Activated CD8-positive, alpha-beta T cell treated with anti-CD3 and anti-CD28 coated beads for 36 hours (primary cell): ENCODE measurements around the gene NUB1. TPM values are rescaled to one million over a fixed set of nuclear protein-coding genes. Genes with fewer than 3 reads are reported as not detected.

ENCODE experiments used
- ATAC-seq: fragments of 200-7000 bp; cut with Tn5 transposase; one replicate; pipeline ENCODE4 v1.10.0; 2021; ENCODE audit warnings: mild to moderate bottlenecking, moderate library complexity
- CTCF ChIA-PET: fragments of 350-600 bp; sonication (Branson Sonifier 250); formaldehyde crosslinking; loops from one replicate; lab custom pipeline; 2021; ENCODE audit warnings: antibody characterized with exemption; lab: Charles Lee
- POLR2A ChIA-PET: fragments of 350-600 bp; sonication (Branson Sonifier 250); formaldehyde crosslinking; loops from one replicate; lab custom pipeline; 2021; ENCODE audit warnings: antibody characterized with exemption; lab: Charles Lee
- DNase-seq: peaks from one replicate; pipeline ENCODE4 v3.0.0-alpha.2; 2020
- H3K27ac Mint-ChIP-seq: one replicate; pipeline ENCODE4 v1.8.0; 2021; ENCODE audit warnings: mild to moderate bottlenecking, mixed read lengths
- H3K27me3 Mint-ChIP-seq: one replicate; pipeline ENCODE4 v1.8.0; 2021; ENCODE audit warnings: mixed read lengths
- H3K36me3 Mint-ChIP-seq: one replicate; pipeline ENCODE4 v1.8.0; 2021; ENCODE audit warnings: low read depth, mixed read lengths
- H3K4me1 Mint-ChIP-seq: one replicate; pipeline ENCODE4 v1.8.0; 2021; ENCODE audit warnings: low read depth, mixed read lengths
- H3K4me3 Mint-ChIP-seq: one replicate; pipeline ENCODE4 v1.8.0; 2021; ENCODE audit warnings: mild to moderate bottlenecking, moderate library complexity, mixed read lengths
- H3K9me3 Mint-ChIP-seq: one replicate; pipeline ENCODE4 v1.8.0; 2021; ENCODE audit warnings: mixed read lengths
- intact Hi-C: fragments of 100-400 bp; cut with micrococcal nuclease; formaldehyde crosslinking; loops from one replicate; pipeline ENCODE4 v1.10.0; 2022
- total RNA-seq, 2 experiments: library from RNA; stranded (reverse); gene quantifications; one replicate each; pipeline ENCODE4 v1.2.3, GENCODE V29; 2021
- TF ChIP-seq, protein P1 (sequence below): fragments of 200-600 bp; IDR thresholded peaks from one replicate; pipeline ENCODE4 v1.8.0; 2022; ENCODE audit warnings: antibody characterized with exemption, mild to moderate bottlenecking

Gene NUB1
- total RNA-seq, 2 experiments from 2014 or later: 41.0 to 42.5 TPM

DNA sequence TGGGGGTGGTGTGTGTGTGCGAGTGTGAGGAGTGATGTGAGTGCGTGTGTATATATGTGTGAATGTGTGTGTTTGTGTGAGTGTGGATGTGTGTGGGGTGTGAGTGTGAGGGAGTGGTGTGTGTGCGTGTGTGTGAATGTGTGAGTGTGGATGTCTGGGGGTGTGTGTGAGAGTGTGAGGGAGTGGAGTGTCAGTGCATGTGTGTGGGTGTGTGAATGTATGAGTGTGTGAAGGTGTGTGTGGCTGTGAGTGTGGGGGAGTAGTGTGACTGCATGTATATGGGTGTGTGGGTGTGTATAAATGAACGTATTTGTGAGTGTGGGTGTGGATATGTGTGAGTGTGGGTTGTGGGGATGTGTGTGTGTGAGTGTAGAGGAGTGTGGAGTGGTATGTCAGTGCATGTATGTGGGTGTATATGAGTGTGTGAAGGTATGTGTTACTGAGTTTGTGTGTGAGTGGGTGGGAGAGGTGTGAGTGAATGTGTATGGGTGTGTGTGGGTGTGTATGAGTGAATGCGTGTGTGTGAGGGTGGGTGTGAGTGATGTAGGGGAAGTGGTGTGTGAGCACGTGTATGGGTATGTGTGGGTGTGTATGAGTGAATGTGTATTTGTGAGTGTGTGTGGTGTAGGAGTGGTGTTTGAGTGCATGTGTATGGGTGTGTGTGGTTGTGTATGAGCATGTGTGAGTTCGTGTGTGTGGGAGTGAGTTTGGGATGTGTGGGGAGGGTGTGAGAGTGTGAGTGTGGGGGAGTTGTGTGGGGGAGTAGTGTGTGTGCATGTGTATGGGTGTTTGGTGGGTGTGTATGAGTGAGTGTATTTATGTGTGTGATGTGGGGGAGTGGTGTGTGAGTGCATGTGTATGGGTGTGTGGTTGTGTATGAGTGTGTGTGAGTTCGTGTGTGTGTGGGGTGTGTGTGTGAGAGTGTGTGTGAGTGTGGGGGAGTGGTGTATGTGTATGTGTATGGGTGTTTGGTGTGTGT lies 28.5 kb upstream of the NUB1 start:
- Mint-ChIP-seq H3K36me3 (no peaks in the 10 kb centered on the region), H3K27me3 (no peaks in the 10 kb centered on the region), H3K4me3 (no peak overlapping the region), H3K27ac (no peak overlapping the region), H3K4me1 (peaks cover 10% of the 10 kb centered on the region), H3K9me3 (peaks cover 4% of the 10 kb centered on the region)
- TF ChIP-seq, protein P1, sequence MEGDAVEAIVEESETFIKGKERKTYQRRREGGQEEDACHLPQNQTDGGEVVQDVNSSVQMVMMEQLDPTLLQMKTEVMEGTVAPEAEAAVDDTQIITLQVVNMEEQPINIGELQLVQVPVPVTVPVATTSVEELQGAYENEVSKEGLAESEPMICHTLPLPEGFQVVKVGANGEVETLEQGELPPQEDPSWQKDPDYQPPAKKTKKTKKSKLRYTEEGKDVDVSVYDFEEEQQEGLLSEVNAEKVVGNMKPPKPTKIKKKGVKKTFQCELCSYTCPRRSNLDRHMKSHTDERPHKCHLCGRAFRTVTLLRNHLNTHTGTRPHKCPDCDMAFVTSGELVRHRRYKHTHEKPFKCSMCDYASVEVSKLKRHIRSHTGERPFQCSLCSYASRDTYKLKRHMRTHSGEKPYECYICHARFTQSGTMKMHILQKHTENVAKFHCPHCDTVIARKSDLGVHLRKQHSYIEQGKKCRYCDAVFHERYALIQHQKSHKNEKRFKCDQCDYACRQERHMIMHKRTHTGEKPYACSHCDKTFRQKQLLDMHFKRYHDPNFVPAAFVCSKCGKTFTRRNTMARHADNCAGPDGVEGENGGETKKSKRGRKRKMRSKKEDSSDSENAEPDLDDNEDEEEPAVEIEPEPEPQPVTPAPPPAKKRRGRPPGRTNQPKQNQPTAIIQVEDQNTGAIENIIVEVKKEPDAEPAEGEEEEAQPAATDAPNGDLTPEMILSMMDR: no peak
- POLR2A ChIA-PET: no interaction called here
- ATAC-seq (no peak), DNase-seq (no peak)
- CTCF ChIA-PET: interaction anchor here (1.0 to 4.9 kb wide), 4 partner anchors 12 to 189 kb away, joined by 3 to 71 read pairs (median 52); no protein-coding TSS in a partner anchor
- intact Hi-C loops: no loop called here

DNA sequence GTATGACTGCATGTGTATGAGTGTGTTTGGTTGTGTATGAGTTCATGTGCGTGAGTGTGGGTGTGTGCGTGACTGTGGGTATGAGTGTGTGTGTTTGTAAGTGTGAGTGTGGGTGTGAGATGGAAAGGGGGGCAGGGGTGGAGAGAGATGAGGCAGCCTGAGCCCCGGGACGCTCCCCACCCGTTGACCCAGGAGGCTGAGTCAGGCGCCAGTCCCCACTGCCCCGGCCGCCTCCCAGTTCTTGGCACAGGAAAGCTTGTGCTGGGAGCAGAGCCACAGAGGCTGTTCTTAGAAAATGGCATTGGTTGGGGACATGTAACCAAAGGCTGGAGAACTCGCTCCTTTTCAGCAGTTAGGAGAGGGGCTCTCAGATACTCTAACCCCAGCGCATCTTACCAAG lies 27.8 kb upstream of the NUB1 start:
- H3K27ac Mint-ChIP-seq: no peak overlapping the region

DNA sequence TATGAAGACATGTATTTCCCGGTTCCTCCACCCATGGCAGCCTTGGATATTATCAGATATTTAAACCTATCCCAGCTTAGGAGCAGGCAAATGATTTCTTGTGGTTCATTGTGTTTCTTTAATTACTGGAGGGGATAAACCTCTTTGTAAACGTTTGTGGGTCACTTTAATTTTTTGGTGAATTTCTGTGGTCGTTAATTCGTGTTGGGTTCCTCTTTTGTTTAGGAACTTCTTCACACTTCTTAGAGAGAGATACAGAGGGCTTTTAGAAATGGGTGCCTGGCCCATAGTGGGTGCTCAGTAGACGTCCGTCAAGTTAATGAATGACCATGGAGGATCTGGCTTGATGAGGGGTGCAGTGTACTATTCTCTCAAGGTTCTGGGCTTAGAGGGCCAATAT lies 27.2 kb upstream of the NUB1 start:
- DNase-seq: no peak
- peaks cover 10% of the 10 kb centered on the region for H3K9me3 Mint-ChIP-seq
- no peak overlapping the region for H3K4me3 Mint-ChIP-seq
- H3K27me3 Mint-ChIP-seq: no peaks in the 10 kb centered on the region
- peaks cover 10% of the 10 kb centered on the region for H3K4me1 Mint-ChIP-seq
- no peak for ATAC-seq
- H3K36me3 Mint-ChIP-seq: no peaks in the 10 kb centered on the region
- H3K27ac Mint-ChIP-seq: no peak overlapping the region
- ChIA-PET CTCF (interaction anchor here (0.8 to 9.0 kb wide), 19 partner anchors 9 to 379 kb away, joined by 3 to 226 read pairs (median 4); partner anchors contain the start of gene NUB1), POLR2A (interaction anchor here (0.9 to 2.9 kb wide), 2 partner anchors 27 to 186 kb away, joined by 3 to 14 read pairs; partner anchors contain the start of gene NUB1)
- TF ChIP-seq, protein P1: no peak
- intact Hi-C loops: loop anchor here (2.0 kb wide), 1 partner anchor 134 kb away; no protein-coding TSS in a partner anchor

More for the DNA sequence above, 27.8 kb upstream of the NUB1 start:
- ChIA-PET POLR2A (interaction anchor here (2.9 kb wide), 1 partner anchor 28 kb away, joined by 14 read pairs; the partner anchor contains the start of gene NUB1), CTCF (interaction anchor here (1.0 to 9.0 kb wide), 10 partner anchors 8 to 380 kb away, joined by 3 to 226 read pairs (median 28); partner anchors contain the start of gene NUB1)
- ATAC-seq (peak; percentile 25), DNase-seq (peak; percentile 35)
- Mint-ChIP-seq H3K9me3 (peaks cover 5% of the 10 kb centered on the region), H3K4me1 (peaks cover 10% of the 10 kb centered on the region), H3K27me3 (no peaks in the 10 kb centered on the region), H3K36me3 (no peaks in the 10 kb centered on the region), H3K4me3 (no peak overlapping the region)
- TF ChIP-seq, protein P1: no peak
- intact Hi-C loops: loop anchor here (2.0 kb wide), 1 partner anchor 135 kb away; no protein-coding TSS in a partner anchor

DNA sequence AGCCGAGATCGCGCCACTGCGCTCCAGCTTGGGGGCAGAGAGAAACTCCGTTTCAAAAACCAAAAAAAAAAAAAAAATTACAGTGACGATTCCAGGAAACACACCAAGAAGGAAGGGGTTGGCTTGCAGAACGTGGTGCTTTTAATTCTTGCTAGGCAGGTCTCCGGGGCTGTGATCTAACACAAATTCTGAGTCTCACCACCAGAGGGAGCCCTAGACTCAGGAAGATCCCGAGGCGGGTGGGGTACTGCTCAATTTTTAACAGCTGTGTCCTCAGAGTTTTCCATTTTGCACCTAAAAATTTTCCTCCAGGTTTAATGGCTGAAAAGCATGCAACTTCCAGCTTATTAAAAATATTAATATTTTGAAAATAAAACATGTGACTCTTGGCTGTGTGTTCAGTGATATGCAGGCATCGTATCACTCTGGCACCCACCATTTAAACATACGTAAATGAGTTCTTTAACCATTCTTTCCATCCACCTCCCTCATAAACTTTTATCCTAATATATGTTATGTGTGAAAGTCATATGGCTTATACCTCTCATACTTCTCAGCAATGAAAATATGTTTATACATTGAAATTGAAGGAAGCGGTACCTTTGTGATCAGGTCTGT lies 26.5 kb upstream of the NUB1 start:
- CTCF ChIA-PET: interaction anchor here (0.6 to 9.0 kb wide), 37 partner anchors 10 to 498 kb away, joined by 3 to 226 read pairs (median 4); partner anchors contain the start of genes CHPF2 and NUB1
- Mint-ChIP-seq H3K36me3 (no peaks in the 10 kb centered on the region), H3K4me3 (peak overlapping the region; percentile 5), H3K27ac (no peak overlapping the region), H3K4me1 (peaks cover 10% of the 10 kb centered on the region), H3K27me3 (no peaks in the 10 kb centered on the region), H3K9me3 (peaks cover 11% of the 10 kb centered on the region)
- ATAC-seq (peak; percentile 89), DNase-seq (peak; percentile 87)
- intact Hi-C loops: loop anchor here (1.0 to 2.0 kb wide), 2 partner anchors 35 to 134 kb away; no protein-coding TSS in a partner anchor
- POLR2A ChIA-PET: interaction anchor here (0.9 to 2.9 kb wide), 4 partner anchors 24 to 186 kb away, joined by 3 to 14 read pairs (median 4); partner anchors contain the start of gene NUB1
- TF ChIP-seq, protein P1: peak; percentile 88
